Endothelial cell (in vitro differentiated cells): ENCODE results near the gene PSRC1. TPM values are rescaled to one million over a fixed set of nuclear protein-coding genes. Genes with fewer than 3 reads are reported as not detected.

Experiments
- DNase-seq: peaks from one replicate; pipeline ENCODE4 v3.0.0; 2021; ENCODE audit warnings: low spot score
- H3K27ac Mint-ChIP-seq: one replicate; pipeline ENCODE4 v1.8.0; 2021; ENCODE audit warnings: mixed read lengths, inconsistent platforms; ENCODE audit not compliant: unreplicated experiment
- H3K27me3 Mint-ChIP-seq: one replicate; pipeline ENCODE4 v1.8.0; 2021; ENCODE audit warnings: mild to moderate bottlenecking, moderate library complexity, mixed read lengths, inconsistent platforms; ENCODE audit not compliant: unreplicated experiment
- H3K36me3 Mint-ChIP-seq: one replicate; pipeline ENCODE4 v1.8.0; 2021; ENCODE audit warnings: mild to moderate bottlenecking, low read depth, mixed read lengths, inconsistent platforms; ENCODE audit not compliant: unreplicated experiment
- H3K4me1 Mint-ChIP-seq: one replicate; pipeline ENCODE4 v1.8.0; 2021; ENCODE audit warnings: mild to moderate bottlenecking, mixed read lengths, inconsistent platforms; ENCODE audit not compliant: unreplicated experiment
- H3K4me3 Mint-ChIP-seq: one replicate; pipeline ENCODE4 v1.8.0; 2021; ENCODE audit warnings: mild to moderate bottlenecking, mixed read lengths, inconsistent platforms; ENCODE audit not compliant: unreplicated experiment
- H3K9me3 Mint-ChIP-seq: one replicate; pipeline ENCODE4 v1.8.0; 2021; ENCODE audit warnings: mixed read lengths, inconsistent platforms; ENCODE audit not compliant: unreplicated experiment
- total RNA-seq: library from RNA; stranded (reverse); fragmentation: NEBNext Ultra II Directional; extraction: Animal tissue kit (Norgen Biotek cat#: 25700); gene quantifications from one replicate; pipeline ENCODE4 v1.2.1, GENCODE V29; 2021; ENCODE audit not compliant: unreplicated experiment
- TF ChIP-seq, protein P1 (sequence below): fragments of 200-600 bp; sonication (generic); IDR thresholded peaks from one replicate; pipeline ENCODE4 v1.5.0; 2021; ENCODE audit warnings: antibody characterized with exemption; ENCODE audit not compliant: unreplicated experiment

PSRC1 gene
- total RNA-seq, 1 donor from 2014 or later = 9.7 TPM

DNA sequence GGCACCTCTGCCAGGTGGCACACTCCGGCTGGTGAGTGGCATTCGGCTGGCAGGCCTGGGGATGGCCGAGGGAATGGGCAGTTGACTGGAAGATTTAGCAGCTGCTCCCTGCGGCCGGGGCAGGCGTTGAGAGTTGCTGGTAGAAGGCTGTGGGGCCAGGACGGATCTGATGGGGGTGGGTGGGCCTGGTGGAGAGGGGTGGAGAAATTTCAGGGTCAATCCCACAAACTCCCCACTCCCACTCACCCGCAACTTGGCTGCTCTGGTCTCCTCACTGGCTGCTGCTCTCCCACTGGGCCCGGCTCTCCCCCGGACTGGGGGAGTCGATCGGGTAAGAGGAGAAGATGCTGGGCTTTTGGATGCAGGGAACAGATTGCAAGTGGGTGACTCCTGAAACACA is 2.1 kb downstream of the PSRC1 start:
- H3K27me3 Mint-ChIP-seq = peaks cover 6% of the 10 kb centered on the region
- TF ChIP-seq, protein P1, sequence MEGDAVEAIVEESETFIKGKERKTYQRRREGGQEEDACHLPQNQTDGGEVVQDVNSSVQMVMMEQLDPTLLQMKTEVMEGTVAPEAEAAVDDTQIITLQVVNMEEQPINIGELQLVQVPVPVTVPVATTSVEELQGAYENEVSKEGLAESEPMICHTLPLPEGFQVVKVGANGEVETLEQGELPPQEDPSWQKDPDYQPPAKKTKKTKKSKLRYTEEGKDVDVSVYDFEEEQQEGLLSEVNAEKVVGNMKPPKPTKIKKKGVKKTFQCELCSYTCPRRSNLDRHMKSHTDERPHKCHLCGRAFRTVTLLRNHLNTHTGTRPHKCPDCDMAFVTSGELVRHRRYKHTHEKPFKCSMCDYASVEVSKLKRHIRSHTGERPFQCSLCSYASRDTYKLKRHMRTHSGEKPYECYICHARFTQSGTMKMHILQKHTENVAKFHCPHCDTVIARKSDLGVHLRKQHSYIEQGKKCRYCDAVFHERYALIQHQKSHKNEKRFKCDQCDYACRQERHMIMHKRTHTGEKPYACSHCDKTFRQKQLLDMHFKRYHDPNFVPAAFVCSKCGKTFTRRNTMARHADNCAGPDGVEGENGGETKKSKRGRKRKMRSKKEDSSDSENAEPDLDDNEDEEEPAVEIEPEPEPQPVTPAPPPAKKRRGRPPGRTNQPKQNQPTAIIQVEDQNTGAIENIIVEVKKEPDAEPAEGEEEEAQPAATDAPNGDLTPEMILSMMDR = no peak
- H3K4me3 Mint-ChIP-seq = no peak overlapping the region
- DNase-seq = no peak
- H3K4me1 Mint-ChIP-seq = peaks cover 21% of the 10 kb centered on the region
- H3K36me3 Mint-ChIP-seq = peaks cover 9% of the 10 kb centered on the region
- no peaks in the 10 kb centered on the region for H3K9me3 Mint-ChIP-seq
- no peak overlapping the region for H3K27ac Mint-ChIP-seq

- Mint-ChIP-seq H3K27ac (no peak overlapping the region), H3K9me3 (no peaks in the 10 kb centered on the region), H3K4me1 (peaks cover 32% of the 10 kb centered on the region), H3K4me3 (no peak overlapping the region), H3K27me3 (peaks cover 8% of the 10 kb centered on the region), H3K36me3 (peaks cover 9% of the 10 kb centered on the region)
- TF ChIP-seq, protein P1 = no peak
- no peak for DNase-seq
Observed at GRCh38 chr1:109279615-109280278, 3.2 kb downstream of the PSRC1 start.

GRCh38 chr1:109277434-109278204 is 5.3 kb downstream of the PSRC1 start:
- Mint-ChIP-seq H3K4me3 (no peak overlapping the region), H3K9me3 (no peaks in the 10 kb centered on the region), H3K36me3 (peaks cover 9% of the 10 kb centered on the region)

DNA sequence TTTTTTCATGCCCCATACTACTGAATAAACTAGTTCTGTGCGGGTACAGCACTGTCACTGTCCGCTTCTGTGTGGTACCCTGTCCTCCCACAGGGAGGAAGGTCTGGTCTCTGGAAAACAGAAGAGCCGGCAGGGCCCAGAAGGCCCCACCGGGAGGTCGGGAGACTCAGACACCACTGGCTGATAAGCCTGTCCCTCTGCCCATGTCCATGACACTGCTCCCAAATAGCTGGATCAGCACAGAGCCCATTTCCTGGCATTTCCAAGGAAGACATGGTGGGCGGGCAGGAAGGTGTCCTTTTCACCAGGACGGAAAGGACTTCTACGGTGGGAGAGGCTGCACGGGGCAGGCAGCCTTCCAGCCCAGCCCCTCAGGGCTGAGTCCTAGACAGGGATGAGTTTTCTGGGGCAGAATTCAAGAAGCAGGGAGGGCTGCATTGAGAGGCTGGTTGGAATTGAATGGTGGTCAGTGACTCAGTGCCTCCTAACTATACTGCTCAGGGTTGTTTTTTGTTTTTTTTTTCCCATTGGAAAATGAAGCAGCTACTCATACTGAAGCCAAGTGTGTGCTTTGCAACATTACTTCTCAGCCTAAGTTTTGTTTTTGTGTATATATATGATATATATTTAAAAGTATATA is 7.1 kb downstream of the PSRC1 start:
- TF ChIP-seq, protein P1 = no peak
- Mint-ChIP-seq H3K4me3 (no peak overlapping the region), H3K9me3 (no peaks in the 10 kb centered on the region), H3K36me3 (peaks cover 5% of the 10 kb centered on the region), H3K27ac (peak overlapping the region; percentile 77), H3K27me3 (peaks cover 5% of the 10 kb centered on the region), H3K4me1 (peaks cover 25% of the 10 kb centered on the region)
- DNase-seq = no peak

More at GRCh38 chr1:109277434-109278204, 5.3 kb downstream of the PSRC1 start:
- no peak overlapping the region for H3K27ac Mint-ChIP-seq
- peaks cover 35% of the 10 kb centered on the region for H3K4me1 Mint-ChIP-seq
- peak; percentile 81 for DNase-seq
- peaks cover 8% of the 10 kb centered on the region for H3K27me3 Mint-ChIP-seq
- TF ChIP-seq, protein P1 = peak; percentile 94
